ENCODE data around the gene CPLANE2.

GRCh38 chr1:16186655-16187235 lies 50.2 kb downstream of the CPLANE2 start:
- TF ChIP-seq POLR2AphosphoS5 (IDR thresholded peaks at IDR 0.05; ENCODE audit: low read depth) = no peak
- no peak for TF ChIP-seq CTCF (IDR thresholded peaks at IDR 0.05; ENCODE audit: insufficient read depth, low read length)
- TF ChIP-seq SPI1 (IDR thresholded peaks at IDR 0.05; ENCODE audit: borderline replicate concordance, low read depth) = no peak
